Lower lobe of right lung (tissue), 2 donors: ENCODE results near the gene ARPC1B. TPM values are rescaled to one million over a fixed set of nuclear protein-coding genes. Genes with fewer than 3 reads are reported as not detected.
"Not testable (repeated sequence)": the region's sequence is repeated elsewhere in the genome, so short reads cannot be mapped to it uniquely, and the experiment has no call there.

Source experiments
- ATAC-seq, 2 donors: fragments of 200-7000 bp; cut with Tn5 transposase; one replicate each; pipeline ENCODE4 v1.9.1; 2020 to 2022; ENCODE audit warnings: mild to moderate bottlenecking in 2 of 2, moderate library complexity in 2 of 2
- DNase-seq: peaks from one replicate; pipeline ENCODE4 v3.0.0-alpha.2; 2020
- H3K27ac ChIP-seq: fragments of 200-600 bp; one replicate; pipeline ENCODE4 v1.8.0; 2022
- H3K27me3 ChIP-seq: fragments of 200-600 bp; one replicate; pipeline ENCODE4 v1.8.0; 2022; ENCODE audit warnings: low read depth
- H3K36me3 ChIP-seq: fragments of 200-600 bp; one replicate; pipeline ENCODE4 v1.8.0; 2022; ENCODE audit warnings: mild to moderate bottlenecking
- H3K4me1 ChIP-seq: fragments of 200-600 bp; one replicate; pipeline ENCODE4 v1.8.0; 2022
- H3K4me3 ChIP-seq: fragments of 200-600 bp; one replicate; pipeline ENCODE4 v1.8.0; 2022; ENCODE audit warnings: mild to moderate bottlenecking
- H3K9me3 ChIP-seq: fragments of 200-600 bp; one replicate; pipeline ENCODE4 v1.8.0; 2022
- intact Hi-C: fragments of 100-400 bp; cut with DNase I; formaldehyde crosslinking; loops from one replicate; pipeline ENCODE4 v1.11.0; 2022
- total RNA-seq: library from RNA; stranded (reverse); fragmentation: NEBNext Ultra II Directional; extraction: Animal tissue kit (Norgen Biotek cat#: 25700); gene quantifications from one replicate; pipeline ENCODE4 v1.2.1, GENCODE V29; 2021
- TF ChIP-seq, protein P1 (sequence below): fragments of 200-600 bp; IDR thresholded peaks from one replicate; pipeline ENCODE4 v1.8.0; 2022; ENCODE audit warnings: antibody characterized with exemption, mild to moderate bottlenecking
- donor health status: DM: no; HTN: yes; CAD: no; lungs with severe emphysema.

ARPC1B gene
- total RNA-seq, 1 donor from 2014 or later: 236 TPM

DNA sequence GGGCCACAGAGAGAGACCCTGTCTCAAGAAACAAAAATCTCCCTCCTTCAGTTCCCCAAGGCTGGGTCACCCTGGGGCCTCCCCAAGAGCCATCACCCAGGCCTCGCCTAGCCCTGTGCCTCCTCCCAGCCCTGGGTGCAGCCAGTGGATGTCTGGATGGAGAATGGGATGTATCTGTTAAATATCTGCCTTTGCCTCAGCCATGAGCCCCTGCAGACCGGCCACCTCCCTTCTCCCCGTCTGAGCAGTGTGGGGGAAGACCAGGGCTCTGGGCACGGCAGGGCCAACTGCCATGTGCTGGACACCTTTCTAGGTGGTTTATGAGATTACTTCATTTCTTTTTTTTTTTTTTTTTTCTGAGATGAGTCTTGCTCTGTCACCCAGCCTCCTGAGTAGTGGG is 10.0 kb downstream of the ARPC1B start:
- Histone ChIP-seq H3K9me3 (no peaks in the 10 kb centered on the region), H3K4me3 (no peak overlapping the region), H3K27me3 (no peaks in the 10 kb centered on the region), H3K27ac (no peak overlapping the region), H3K36me3 (peaks cover 65% of the 10 kb centered on the region), H3K4me1 (peaks cover 43% of the 10 kb centered on the region)
- DNase-seq: no peak
- intact Hi-C loops: no loop called here
- TF ChIP-seq, protein P1, sequence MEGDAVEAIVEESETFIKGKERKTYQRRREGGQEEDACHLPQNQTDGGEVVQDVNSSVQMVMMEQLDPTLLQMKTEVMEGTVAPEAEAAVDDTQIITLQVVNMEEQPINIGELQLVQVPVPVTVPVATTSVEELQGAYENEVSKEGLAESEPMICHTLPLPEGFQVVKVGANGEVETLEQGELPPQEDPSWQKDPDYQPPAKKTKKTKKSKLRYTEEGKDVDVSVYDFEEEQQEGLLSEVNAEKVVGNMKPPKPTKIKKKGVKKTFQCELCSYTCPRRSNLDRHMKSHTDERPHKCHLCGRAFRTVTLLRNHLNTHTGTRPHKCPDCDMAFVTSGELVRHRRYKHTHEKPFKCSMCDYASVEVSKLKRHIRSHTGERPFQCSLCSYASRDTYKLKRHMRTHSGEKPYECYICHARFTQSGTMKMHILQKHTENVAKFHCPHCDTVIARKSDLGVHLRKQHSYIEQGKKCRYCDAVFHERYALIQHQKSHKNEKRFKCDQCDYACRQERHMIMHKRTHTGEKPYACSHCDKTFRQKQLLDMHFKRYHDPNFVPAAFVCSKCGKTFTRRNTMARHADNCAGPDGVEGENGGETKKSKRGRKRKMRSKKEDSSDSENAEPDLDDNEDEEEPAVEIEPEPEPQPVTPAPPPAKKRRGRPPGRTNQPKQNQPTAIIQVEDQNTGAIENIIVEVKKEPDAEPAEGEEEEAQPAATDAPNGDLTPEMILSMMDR: no peak
- no peak for ATAC-seq

DNA sequence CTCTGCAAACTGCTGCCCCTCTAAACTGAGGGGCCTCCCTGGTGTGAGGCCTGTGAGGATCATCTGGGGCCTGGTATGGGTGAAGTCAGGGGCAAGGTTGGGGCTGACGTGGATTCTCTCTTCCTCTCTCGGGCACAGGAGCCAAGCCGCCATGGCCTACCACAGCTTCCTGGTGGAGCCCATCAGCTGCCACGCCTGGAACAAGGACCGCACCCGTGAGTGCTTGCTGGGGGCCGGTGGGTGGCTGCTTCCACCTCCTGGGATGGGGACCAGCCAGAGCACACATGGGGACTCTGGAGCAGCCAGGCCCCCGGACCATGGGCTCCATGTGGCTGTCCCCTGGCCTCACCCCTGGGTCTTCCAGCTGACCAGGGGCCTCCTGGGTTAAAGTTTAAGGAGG is 11.0 kb downstream of the ARPC1B start:
- TF ChIP-seq, protein P1: no peak
- ATAC-seq (no peak), DNase-seq (no peak)
- intact Hi-C loops: no loop called here
- Histone ChIP-seq H3K9me3 (no peaks in the 10 kb centered on the region), H3K27ac (peak overlapping the region; percentile 24), H3K4me3 (no peak overlapping the region), H3K4me1 (peaks cover 32% of the 10 kb centered on the region), H3K36me3 (peaks cover 75% of the 10 kb centered on the region), H3K27me3 (no peaks in the 10 kb centered on the region)

DNA sequence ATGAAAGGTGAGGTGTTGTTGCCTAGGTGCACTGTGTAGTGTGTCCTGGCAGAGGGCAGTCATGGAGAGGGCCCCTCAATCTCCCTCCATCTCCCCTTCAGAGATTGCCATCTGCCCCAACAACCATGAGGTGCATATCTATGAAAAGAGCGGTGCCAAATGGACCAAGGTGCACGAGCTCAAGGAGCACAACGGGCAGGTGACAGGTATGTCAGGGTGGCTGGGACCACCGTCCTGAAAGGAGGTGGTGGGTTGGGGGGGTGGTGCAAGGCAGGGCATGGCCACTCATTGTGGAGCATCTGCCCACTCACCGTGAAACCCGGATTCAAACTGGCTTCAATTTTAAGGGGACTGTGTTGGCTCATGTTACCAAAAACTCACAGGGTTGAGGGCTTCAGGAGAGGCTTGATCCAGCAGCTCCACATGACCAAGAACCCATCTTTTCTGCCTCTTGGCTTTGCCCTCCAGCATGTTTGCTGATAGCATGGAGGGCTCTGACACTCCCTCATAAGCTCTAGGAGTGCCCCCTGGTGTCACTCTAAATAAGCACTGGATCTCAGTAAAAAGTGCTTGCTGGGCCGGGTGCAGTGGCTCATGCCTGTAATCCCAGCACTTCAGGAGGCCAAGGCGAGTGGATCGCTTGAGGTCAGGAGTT is 12.2 kb downstream of the ARPC1B start:
- H3K27me3 ChIP-seq: no peaks in the 10 kb centered on the region
- TF ChIP-seq, protein P1: peak; percentile 30
- DNase-seq: no peak
- H3K9me3 ChIP-seq: no peaks in the 10 kb centered on the region
- H3K36me3 ChIP-seq: peaks cover 80% of the 10 kb centered on the region
- peak; percentile 40 to 50 for ATAC-seq
- intact Hi-C loops: no loop called here
- H3K4me1 ChIP-seq: peaks cover 21% of the 10 kb centered on the region
- H3K4me3 ChIP-seq: no peak overlapping the region
- H3K27ac ChIP-seq: no peak overlapping the region

DNA sequence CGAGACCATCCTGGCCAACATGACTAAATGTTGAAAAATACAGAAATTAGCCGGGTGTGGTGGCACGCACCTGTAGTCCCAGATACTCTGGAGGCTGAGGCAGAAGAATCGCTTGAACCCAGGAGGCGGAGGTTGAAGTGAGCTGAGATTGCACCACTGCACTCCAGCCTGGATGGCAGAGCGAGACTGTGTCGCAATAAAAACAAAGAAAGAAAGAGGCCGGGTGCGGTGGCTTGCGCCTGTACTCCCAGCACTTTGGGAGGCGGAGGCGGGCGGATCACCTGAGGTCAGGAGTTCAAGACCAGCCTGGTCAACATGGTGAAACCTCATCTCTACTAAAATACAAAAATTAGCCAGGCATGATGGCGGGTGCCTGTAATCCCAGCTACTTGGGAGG is 12.7 kb downstream of the ARPC1B start:
- DNase-seq, ATAC-seq, H3K9me3 ChIP-seq, H3K27me3 ChIP-seq, intact Hi-C loops, H3K27ac ChIP-seq, H3K4me3 ChIP-seq: not testable (repeated sequence)
- peaks cover 22% of the 10 kb centered on the region for H3K4me1 ChIP-seq
- peaks cover 82% of the 10 kb centered on the region for H3K36me3 ChIP-seq

DNA sequence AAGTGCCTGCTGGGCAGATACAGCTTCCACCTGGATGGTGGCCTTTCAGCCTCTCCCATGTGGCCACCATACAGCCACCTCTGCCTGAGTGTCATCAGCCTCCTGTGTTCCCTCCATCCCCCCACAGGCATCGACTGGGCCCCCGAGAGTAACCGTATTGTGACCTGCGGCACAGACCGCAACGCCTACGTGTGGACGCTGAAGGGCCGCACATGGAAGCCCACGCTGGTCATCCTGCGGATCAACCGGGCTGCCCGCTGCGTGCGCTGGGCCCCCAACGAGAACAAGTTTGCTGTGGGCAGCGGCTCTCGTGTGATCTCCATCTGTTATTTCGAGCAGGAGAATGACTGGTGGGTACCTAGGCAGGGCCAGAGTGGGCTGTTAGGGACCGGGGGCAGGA is 13.4 kb downstream of the ARPC1B start:
- TF ChIP-seq, protein P1: no peak
- intact Hi-C loops: no loop called here
- no peak for DNase-seq
- Histone ChIP-seq H3K27ac (no peak overlapping the region), H3K9me3 (no peaks in the 10 kb centered on the region), H3K36me3 (peaks cover 83% of the 10 kb centered on the region), H3K4me1 (peaks cover 28% of the 10 kb centered on the region), H3K4me3 (no peak overlapping the region), H3K27me3 (no peaks in the 10 kb centered on the region)
- ATAC-seq: no peak

DNA sequence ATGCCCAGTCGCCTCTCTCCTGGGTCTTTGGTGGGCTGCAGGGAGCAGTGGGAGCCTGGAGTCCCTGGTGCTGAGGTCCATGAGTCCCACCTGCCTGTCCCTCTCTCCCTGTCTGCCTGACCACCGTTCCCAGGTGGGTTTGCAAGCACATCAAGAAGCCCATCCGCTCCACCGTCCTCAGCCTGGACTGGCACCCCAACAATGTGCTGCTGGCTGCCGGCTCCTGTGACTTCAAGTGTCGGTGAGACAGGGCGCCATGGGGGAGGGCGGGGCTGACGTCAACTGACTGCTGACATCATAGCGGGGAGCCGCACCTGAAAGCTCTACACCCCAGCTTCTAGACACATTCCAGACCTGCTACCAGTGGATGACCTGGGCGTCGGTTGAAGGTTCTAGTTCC is 15.2 kb downstream of the ARPC1B start:
- H3K9me3 ChIP-seq: no peaks in the 10 kb centered on the region
- TF ChIP-seq, protein P1: no peak
- no peak overlapping the region for H3K4me3 ChIP-seq
- H3K27ac ChIP-seq: no peak overlapping the region
- peaks cover 84% of the 10 kb centered on the region for H3K36me3 ChIP-seq
- H3K4me1 ChIP-seq: peaks cover 34% of the 10 kb centered on the region
- intact Hi-C loops: no loop called here
- DNase-seq: no peak
- no peak for ATAC-seq
- no peaks in the 10 kb centered on the region for H3K27me3 ChIP-seq
